HepG2 (cell line): Measurements from ENCODE around the gene SETD1A. TPM values are rescaled to one million over a fixed set of nuclear protein-coding genes. Genes with fewer than 3 reads are reported as not detected.

Source experiments
- ATAC-seq: fragments of 200-7000 bp; cut with Tn5 transposase; 3 replicates; pipeline ENCODE4 v1.9.1; 2020; ENCODE audit warnings: mild to moderate bottlenecking, moderate library complexity
- BruUV-seq: library from RNA; stranded (reverse); fragments of 400-500 nt; replicated peaks from 2 replicates; lab custom pipeline; 2021; lab: Mats Ljungman, UMichigan
- CTCF ChIA-PET: fragments of 300-600 bp; formaldehyde crosslinking; extraction: SDS; loops from one replicate; lab custom pipeline; 2021; ENCODE audit warnings: low total read pairs, inconsistent platforms, low intra/inter-chr PET ratio; lab: Yijun Ruan, JAX
- POLR2A ChIA-PET: fragments of 350-600 bp; sonication (Branson Sonifier 250); formaldehyde crosslinking; loops from one replicate; lab custom pipeline; 2020; ENCODE audit warnings: antibody characterized with exemption, inconsistent platforms; lab: Yijun Ruan, JAX
- DNase-seq: peaks from one replicate; pipeline ENCODE4 v3.0.0-alpha.2; 2015; ENCODE audit warnings: low spot score
- FAIRE-seq: peaks from 3 replicates; lab custom pipeline; 2011; peaks lifted over from hg19 to GRCh38; lab: Jason Lieb, UNC
- H2AFZ ChIP-seq: one replicate; pipeline ENCODE4 v1.6.1; 2011; ENCODE audit warnings: low read length, inconsistent platforms
- H3K27ac ChIP-seq: fragments of 300-600 bp; 3 replicates; pipeline ENCODE4 v1.8.0; 2011; ENCODE audit warnings: mixed run types, mild to moderate bottlenecking, mixed read lengths, low read length, inconsistent platforms; ENCODE audit not compliant: insufficient read depth; ENCODE audit errors: extremely low read length
- H3K27me3 ChIP-seq, 2 experiments: fragments of 200-600 bp in 1 of 2; 2 replicates in 1 of 2; 3 replicates in 1 of 2; pipeline versions ENCODE4 v1.6.0 to v1.8.0; 2011; ENCODE audit warnings: low read length in 2 of 2, mild to moderate bottlenecking in 2 of 2, moderate library complexity in 2 of 2, inconsistent platforms in 1 of 2; ENCODE audit not compliant: insufficient read depth in 2 of 2, control insufficient read depth in 1 of 2
- H3K36me3 ChIP-seq, 2 experiments: fragments of 200-600 bp in 1 of 2; replicated peaks in 1 of 2; 2 replicates in 1 of 2; 3 replicates in 1 of 2; pipeline versions ENCODE4 v1.5.1 to v1.8.0; 2011; ENCODE audit warnings: low read length in 2 of 2, inconsistent platforms in 1 of 2; ENCODE audit not compliant: insufficient read depth in 2 of 2, control insufficient read depth in 1 of 2
- H3K4me1 ChIP-seq: 2 replicates; pipeline ENCODE4 v1.5.1; 2012; ENCODE audit warnings: low read length, inconsistent platforms; ENCODE audit not compliant: insufficient read depth
- H3K4me2 ChIP-seq: 2 replicates; pipeline ENCODE4 v1.6.0; 2011; ENCODE audit warnings: low read depth, low read length, inconsistent platforms
- H3K4me3 ChIP-seq, 3 experiments: fragments of 200-600 bp in 1 of 3; sonication (generic), shearing (Covaris generic) in 1 of 3; replicated peaks in 1 of 3; 2 replicates each; pipeline ENCODE4 v1.5.1; 2011 to 2016; ENCODE audit warnings: low read length in 3 of 3, inconsistent platforms in 2 of 3, low read depth in 2 of 3, mild to moderate bottlenecking in 2 of 3, control low read depth in 1 of 3, mixed read lengths in 1 of 3; ENCODE audit not compliant: insufficient read depth in 1 of 3
- H3K79me2 ChIP-seq: one replicate; pipeline ENCODE4 v1.6.1; 2011; ENCODE audit warnings: low read length, inconsistent platforms; ENCODE audit not compliant: insufficient read depth
- H3K9ac ChIP-seq: 2 replicates; pipeline ENCODE4 v1.6.0; 2011; ENCODE audit warnings: mild to moderate bottlenecking, low read depth, low read length, inconsistent platforms; ENCODE audit not compliant: insufficient read depth
- H3K9me3 ChIP-seq: 2 replicates; pipeline ENCODE4 v1.5.1; 2012; ENCODE audit warnings: mild to moderate bottlenecking, low read length
- H4K20me1 ChIP-seq: 2 replicates; pipeline ENCODE4 v1.6.0; 2011; ENCODE audit warnings: inconsistent platforms, mild to moderate bottlenecking, low read length, moderate library complexity; ENCODE audit not compliant: insufficient read depth
- EZH2 ChIP-seq: conservative IDR thresholded peaks from 2 replicates; pipeline ENCODE4 v1.6.1; 2012; ENCODE audit warnings: mild to moderate bottlenecking, low read depth, low read length, moderate library complexity
- HNRNPLL ChIP-seq: fragments of 200-400 bp; formaldehyde crosslinking; IDR thresholded peaks from 2 replicates; pipeline ENCODE4 v1.6.1; 2017; ENCODE audit warnings: mild to moderate bottlenecking, low read depth, low read length; ENCODE audit not compliant: poor library complexity, severe bottlenecking
- MAF1 ChIP-seq: sonication (generic); formaldehyde crosslinking; IDR thresholded peaks from 2 replicates; pipeline ENCODE4 v1.5.0; 2020; ENCODE audit warnings: missing genetic modification reagents, borderline replicate concordance
- MATR3 ChIP-seq: sonication (generic); formaldehyde crosslinking; IDR thresholded peaks from 2 replicates; pipeline ENCODE4 v1.4.0; 2020; ENCODE audit warnings: missing genetic modification reagents
- RBFOX2 ChIP-seq: fragments of 200-400 bp; formaldehyde crosslinking; IDR thresholded peaks from 2 replicates; pipeline ENCODE4 v1.6.1; 2017; ENCODE audit warnings: low read depth, mild to moderate bottlenecking, low read length
- RFXAP ChIP-seq: sonication (generic); formaldehyde crosslinking; IDR thresholded peaks from 2 replicates; pipeline ENCODE4 v1.4.0; 2020; ENCODE audit warnings: missing genetic modification reagents, borderline replicate concordance
- SETDB1 ChIP-seq: sonication (generic); formaldehyde crosslinking; IDR thresholded peaks from 2 replicates; pipeline ENCODE4 v1.5.1; 2020; ENCODE audit warnings: missing genetic modification reagents, mild to moderate bottlenecking, borderline replicate concordance
- SKI ChIP-seq: fragments of 450-650 bp; IDR thresholded peaks from one replicate; pipeline ENCODE4 v1.6.1; 2018; ENCODE audit warnings: mild to moderate bottlenecking; ENCODE audit not compliant: partially characterized antibody
- SMAD9 ChIP-seq: sonication (generic); formaldehyde crosslinking; IDR thresholded peaks from 2 replicates; pipeline ENCODE4 v1.5.1; 2020; ENCODE audit warnings: mild to moderate bottlenecking, missing genetic modification reagents
- SOX6 ChIP-seq, 2 experiments: fragments of 450-650 bp in 1 of 2; sonication (generic) in 1 of 2; formaldehyde crosslinking in 1 of 2; IDR thresholded peaks; 2 replicates each; pipeline versions ENCODE4 v1.4.0 to v1.6.1; 2017 to 2020; ENCODE audit warnings: antibody characterized with exemption in 1 of 2, mild to moderate bottlenecking in 1 of 2, missing genetic modification reagents in 1 of 2
- TCF12 ChIP-seq, 2 experiments: fragments of 450-650 bp in 1 of 2; sonication (generic) in 1 of 2; formaldehyde crosslinking in 1 of 2; IDR thresholded peaks; 2 replicates each; pipeline versions ENCODE4 v1.6.1 to v1.8.0; 2017 to 2022; ENCODE audit warnings: antibody characterized with exemption in 1 of 2, mild to moderate bottlenecking in 1 of 2, missing genetic modification reagents in 1 of 2, moderate library complexity in 1 of 2
- YEATS2 ChIP-seq: sonication (generic); formaldehyde crosslinking; IDR thresholded peaks from 2 replicates; pipeline ENCODE4 v1.4.0; 2020; ENCODE audit warnings: missing genetic modification reagents, borderline replicate concordance
- ZNF382 ChIP-seq: sonication (generic); formaldehyde crosslinking; IDR thresholded peaks from 2 replicates; pipeline ENCODE4 v1.5.0; 2020; ENCODE audit warnings: missing genetic modification reagents, mild to moderate bottlenecking, borderline replicate concordance
- ZNF547 ChIP-seq: sonication (generic); formaldehyde crosslinking; IDR thresholded peaks from 2 replicates; pipeline ENCODE4 v1.5.1; 2020; ENCODE audit warnings: mild to moderate bottlenecking, missing genetic modification reagents
- WGBS: methylation state at CpG from one replicate; pipeline ENCODE4 v1.1.6; 2017; ENCODE audit warnings: low lambda C conversion rate; 5-methylcytosine and 5-hydroxymethylcytosine counted together
- in situ Hi-C: cut with HindIII; loops from 2 replicates; pipeline ENCODE4 v1.10.0; 2017; ENCODE audit warnings: low pct_unique_long_range_greater_than_20kb; ENCODE audit not compliant: extremely low pct_ligation_motif_present
- intact Hi-C: fragments of 100-400 bp; cut with micrococcal nuclease; formaldehyde crosslinking; loops from one replicate; pipeline ENCODE4 v1.10.0; 2022; ENCODE audit not compliant: unreplicated experiment
- polyA plus RNA-seq, 8 experiments: library from polyadenylated mRNA; depleted of rRNA in 3 of 8; stranded (reverse) in 7 of 8; unstranded in 1 of 8; fragments of >200 nt; fragmentation: Illumina TruSeq in 4 of 8; extraction: Trizol in 4 of 8; gene quantifications; 2 replicates each; pipeline versions ENCODE4 v1.2.1 to v1.2.3, GENCODE V29; 2011 to 2016; ENCODE audit warnings: low read depth in 4 of 8, missing spikeins in 1 of 8, mixed read lengths in 1 of 8; ENCODE audit not compliant: insufficient read depth in 1 of 8
- total RNA-seq, 5 experiments: library from RNA; depleted of rRNA; stranded (reverse); fragments of >200 nt; fragmentation: Illumina TruSeq; extraction: Trizol; gene quantifications; 2 replicates each; pipeline ENCODE4 v1.2.3, GENCODE V29; 2016; ENCODE audit warnings: low read depth in 1 of 5
- TF ChIP-seq, protein P1 (sequence below): IDR thresholded peaks from 2 replicates; pipeline ENCODE4 v1.6.1; 2012; ENCODE audit warnings: low read length, improper control_type of control experiment
- TF ChIP-seq, protein P2 (sequence below): sonication (generic); formaldehyde crosslinking; IDR thresholded peaks from 2 replicates; pipeline ENCODE4 v1.5.0; 2020; ENCODE audit warnings: mild to moderate bottlenecking, missing genetic modification reagents

The SETD1A gene
- total and polyA plus RNA-seq, 2 of the 13 experiments (the other 11 are each of a cell fraction or from before 2014, with no cell fraction given), result 3.8 to 5.6 TPM

DNA sequence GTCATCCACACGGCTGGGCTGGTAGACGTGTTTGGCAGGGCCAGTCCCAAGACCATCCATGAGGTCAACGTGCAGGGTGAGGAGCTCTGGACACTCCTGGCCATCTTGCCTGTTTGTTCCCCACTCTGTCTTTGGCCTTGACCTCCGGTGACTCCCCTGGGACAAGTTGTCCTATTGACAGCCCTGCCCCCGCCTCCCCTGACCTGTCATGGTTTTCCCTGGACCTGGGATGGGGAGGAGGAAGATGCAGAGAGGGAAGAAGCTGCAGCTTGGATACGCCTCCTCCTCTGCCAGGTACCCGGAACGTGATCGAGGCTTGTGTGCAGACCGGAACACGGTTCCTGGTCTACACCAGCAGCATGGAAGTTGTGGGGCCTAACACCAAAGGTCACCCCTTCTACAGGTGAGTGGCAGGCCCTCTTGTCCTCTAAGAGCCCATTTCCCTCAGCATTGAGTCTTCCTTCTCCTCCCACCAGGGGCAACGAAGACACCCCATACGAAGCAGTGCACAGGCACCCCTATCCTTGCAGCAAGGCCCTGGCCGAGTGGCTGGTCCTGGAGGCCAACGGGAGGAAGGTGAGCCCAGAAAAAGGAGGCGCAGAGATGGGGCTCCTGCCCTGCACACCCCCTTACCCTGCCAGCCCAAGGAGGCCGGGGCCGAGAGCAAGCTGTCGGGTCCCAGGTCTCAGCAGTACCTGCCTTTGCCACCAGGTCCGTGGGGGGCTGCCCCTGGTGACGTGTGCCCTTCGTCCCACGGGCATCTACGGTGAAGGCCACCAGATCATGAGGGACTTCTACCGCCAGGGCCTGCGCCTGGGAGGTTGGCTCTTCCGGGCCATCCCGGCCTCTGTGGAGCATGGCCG lies 28.8 kb downstream of the SETD1A start:
- in situ Hi-C loops (loop anchor here (5.0 to 25.0 kb wide), 2 partner anchors 86 to 726 kb away; partner anchors contain the start of genes ZNF646 and ZNF668), intact Hi-C loops (loop anchor here (10.0 kb wide), 1 partner anchor 878 kb away; no protein-coding TSS in a partner anchor)
- Histone ChIP-seq H3K4me1 (peaks cover 28% of the 10 kb centered on the region), H2AFZ (no peak overlapping the region), H3K4me2 (peak overlapping the region; percentile 88), H4K20me1 (no peaks in the 10 kb centered on the region), H3K27me3 (no peaks in the 10 kb centered on the region), H3K79me2 (no peaks in the 10 kb centered on the region), H3K9ac (peak overlapping the region; percentile 52), H3K36me3 (peaks cover 4 to 28% of the 10 kb centered on the region in 2 experiments; a peak in 4 of 5 replicates), H3K9me3 (no peaks in the 10 kb centered on the region), H3K27ac (peak overlapping the region; percentile 49), H3K4me3 (peak overlapping the region; percentile 41 to 72 (median 54); a peak in 3 of 6 replicates)
- no peak for DNase-seq
- FAIRE-seq, result no peak
- ChIA-PET CTCF (interaction anchor here (1.3 to 2.5 kb wide), 5 partner anchors 30 to 347 kb away, joined by 4 to 29 read pairs (median 8); partner anchors contain the start of genes VKORC1, ZNF646 and ZNF668), POLR2A (interaction anchor here (0.8 to 3.7 kb wide), 21 partner anchors 11 to 715 kb away, joined by 3 to 81 read pairs (median 6); partner anchors contain the start of genes FUS, KAT8, STX4 and VKORC1)
- WGBS, result 89% methylated on average over 23 of the region's 29 CpGs
- ATAC-seq, result no peak
- no TSS peak for BruUV-seq
- TF ChIP-seq HNRNPLL, result no peak
- TF ChIP-seq YEATS2, result no peak
- no peak for TF ChIP-seq MATR3 (CRISPR knock-in tag)
- TF ChIP-seq SETDB1 (CRISPR knock-in tag), result no peak
- no peak for TF ChIP-seq MAF1
- TF ChIP-seq SKI, result peak; percentile 42
- TF ChIP-seq SMAD9 (CRISPR knock-in tag), result no peak
- TF ChIP-seq TCF12 (IDR thresholded peaks at IDR 0.05), result no peak
- TF ChIP-seq TCF12 (CRISPR knock-in tag; IDR thresholded peaks at IDR 0.05), result no peak
- no peak for TF ChIP-seq ZNF547 (CRISPR knock-in tag)
- TF ChIP-seq EZH2, result no peak
- TF ChIP-seq RFXAP (CRISPR knock-in tag), result no peak
- TF ChIP-seq ZNF382 (CRISPR knock-in tag), result no peak
- TF ChIP-seq SOX6 (IDR thresholded peaks at IDR 0.05), result no peak
- no peak for TF ChIP-seq SOX6 (CRISPR knock-in tag; IDR thresholded peaks at IDR 0.05)
- no peak for TF ChIP-seq RBFOX2
- TF ChIP-seq, protein P1, sequence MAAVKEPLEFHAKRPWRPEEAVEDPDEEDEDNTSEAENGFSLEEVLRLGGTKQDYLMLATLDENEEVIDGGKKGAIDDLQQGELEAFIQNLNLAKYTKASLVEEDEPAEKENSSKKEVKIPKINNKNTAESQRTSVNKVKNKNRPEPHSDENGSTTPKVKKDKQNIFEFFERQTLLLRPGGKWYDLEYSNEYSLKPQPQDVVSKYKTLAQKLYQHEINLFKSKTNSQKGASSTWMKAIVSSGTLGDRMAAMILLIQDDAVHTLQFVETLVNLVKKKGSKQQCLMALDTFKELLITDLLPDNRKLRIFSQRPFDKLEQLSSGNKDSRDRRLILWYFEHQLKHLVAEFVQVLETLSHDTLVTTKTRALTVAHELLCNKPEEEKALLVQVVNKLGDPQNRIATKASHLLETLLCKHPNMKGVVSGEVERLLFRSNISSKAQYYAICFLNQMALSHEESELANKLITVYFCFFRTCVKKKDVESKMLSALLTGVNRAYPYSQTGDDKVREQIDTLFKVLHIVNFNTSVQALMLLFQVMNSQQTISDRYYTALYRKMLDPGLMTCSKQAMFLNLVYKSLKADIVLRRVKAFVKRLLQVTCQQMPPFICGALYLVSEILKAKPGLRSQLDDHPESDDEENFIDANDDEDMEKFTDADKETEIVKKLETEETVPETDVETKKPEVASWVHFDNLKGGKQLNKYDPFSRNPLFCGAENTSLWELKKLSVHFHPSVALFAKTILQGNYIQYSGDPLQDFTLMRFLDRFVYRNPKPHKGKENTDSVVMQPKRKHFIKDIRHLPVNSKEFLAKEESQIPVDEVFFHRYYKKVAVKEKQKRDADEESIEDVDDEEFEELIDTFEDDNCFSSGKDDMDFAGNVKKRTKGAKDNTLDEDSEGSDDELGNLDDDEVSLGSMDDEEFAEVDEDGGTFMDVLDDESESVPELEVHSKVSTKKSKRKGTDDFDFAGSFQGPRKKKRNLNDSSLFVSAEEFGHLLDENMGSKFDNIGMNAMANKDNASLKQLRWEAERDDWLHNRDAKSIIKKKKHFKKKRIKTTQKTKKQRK, result no peak
- TF ChIP-seq, protein P2, sequence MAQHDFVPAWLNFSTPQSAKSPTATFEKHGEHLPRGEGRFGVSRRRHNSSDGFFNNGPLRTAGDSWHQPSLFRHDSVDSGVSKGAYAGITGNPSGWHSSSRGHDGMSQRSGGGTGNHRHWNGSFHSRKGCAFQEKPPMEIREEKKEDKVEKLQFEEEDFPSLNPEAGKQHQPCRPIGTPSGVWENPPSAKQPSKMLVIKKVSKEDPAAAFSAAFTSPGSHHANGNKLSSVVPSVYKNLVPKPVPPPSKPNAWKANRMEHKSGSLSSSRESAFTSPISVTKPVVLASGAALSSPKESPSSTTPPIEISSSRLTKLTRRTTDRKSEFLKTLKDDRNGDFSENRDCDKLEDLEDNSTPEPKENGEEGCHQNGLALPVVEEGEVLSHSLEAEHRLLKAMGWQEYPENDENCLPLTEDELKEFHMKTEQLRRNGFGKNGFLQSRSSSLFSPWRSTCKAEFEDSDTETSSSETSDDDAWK (CRISPR knock-in tag), result no peak
